AG04450 (cell line): ENCODE data around the gene ZNHIT2. TPM values are rescaled to one million over a fixed set of nuclear protein-coding genes. Genes with fewer than 3 reads are reported as not detected.

Experiments
- CTCF ChIA-PET: fragments of 300-600, 350-600 bp; formaldehyde crosslinking; extraction: SDS; loops from one replicate; lab custom pipeline; 2022; ENCODE audit warnings: antibody characterized with exemption, inconsistent platforms; lab: Charles Lee
- POLR2A ChIA-PET: fragments of 350-600 bp; formaldehyde crosslinking; extraction: SDS; loops from one replicate; lab custom pipeline; 2021; ENCODE audit warnings: antibody characterized with exemption, inconsistent platforms; lab: Yijun Ruan, JAX
- DNase-seq: peaks from one replicate; pipeline ENCODE4 v3.0.0-alpha.2; 2011; ENCODE audit warnings: low read depth, low spot score
- H3K27ac ChIP-seq: one replicate; pipeline ENCODE4 v1.5.1; 2012; ENCODE audit warnings: low read depth, low read length, control low read depth
- H3K27me3 ChIP-seq: one replicate; pipeline ENCODE4 v1.6.0; 2012; ENCODE audit warnings: low read length; ENCODE audit not compliant: control insufficient read depth, insufficient read depth
- H3K4me3 ChIP-seq: 2 replicates; pipeline ENCODE4 v1.5.1; 2011; ENCODE audit warnings: mild to moderate bottlenecking, low read depth, low read length, control low read depth
- H3K9me3 ChIP-seq: 2 replicates; pipeline ENCODE4 v1.5.1; 2012; ENCODE audit warnings: low read length; ENCODE audit not compliant: control insufficient read depth, insufficient read depth
- CTCF ChIP-seq: IDR thresholded peaks from 2 replicates; pipeline ENCODE4 v1.5.1; 2011; ENCODE audit warnings: low read depth, low read length, control low read depth, inconsistent platforms
- polyA minus RNA-seq: library from RNA; depleted of rRNA, polyadenylated mRNA; stranded (reverse); fragments of >200 nt; gene quantifications from 2 replicates; pipeline ENCODE4 v1.2.3, GENCODE V29; 2011; rRNA and poly(A)+ RNA removed
- polyA plus RNA-seq: library from polyadenylated mRNA; depleted of rRNA; stranded (reverse); fragments of >200 nt; gene quantifications from 2 replicates; pipeline ENCODE4 v1.2.3, GENCODE V29; 2011; rRNA removed

Gene ZNHIT2
- polyA plus RNA-seq (3.1 and 3.6 TPM in 2 replicates), polyA minus RNA-seq (1.00 and 1.6 TPM in 2 replicates)

- peak; percentile 89 for TF ChIP-seq CTCF
- no peaks in the 10 kb centered on the region for H3K27me3 ChIP-seq
- H3K27ac ChIP-seq, result peak within 1 kb of the TSS; percentile 73
- CTCF ChIA-PET, result interaction anchor here (0.6 to 1.2 kb wide), 8 partner anchors 13 to 249 kb away, joined by 3 to 8 read pairs (median 3); no protein-coding TSS in a partner anchor
- POLR2A ChIA-PET, result interaction anchor here (0.5 to 2.7 kb wide), 7 partner anchors 17 to 216 kb away, joined by 3 to 14 read pairs (median 3); partner anchors contain the start of genes CAPN1, DPF2 and SYVN1
- peak; percentile 98 for DNase-seq
- peak within 1 kb of the TSS; percentile 92 for H3K4me3 ChIP-seq
- H3K9me3 ChIP-seq, result peaks cover 3% of the 10 kb centered on the region; the same call in 1 of the 2 replicates
These were observed at the start of gene ZNHIT2 for GRCh38 chr11:65117206-65118096. Gene ZNHIT2, minus strand, starts transcription at chr11:65117701. Its CDS starts 48 bp downstream, at chr11:65117653.

GRCh38 chr11:65166893-65167292 is 49.4 kb upstream of the ZNHIT2 start:
- POLR2A ChIA-PET, result no interaction called here
- CTCF ChIA-PET, result no interaction called here
- Histone ChIP-seq H3K9me3 (peaks cover 3% of the 10 kb centered on the region; the same call in 1 of the 2 replicates), H3K27me3 (no peaks in the 10 kb centered on the region), H3K4me3 (no peak overlapping the region), H3K27ac (no peak overlapping the region)
- no peak for DNase-seq
- no peak for TF ChIP-seq CTCF

- Histone ChIP-seq H3K27me3 (no peaks in the 10 kb centered on the region), H3K9me3 (peaks cover 3% of the 10 kb centered on the region; the same call in 1 of the 2 replicates), H3K4me3 (peak overlapping the region; percentile 25; the same call in 1 of the 2 replicates), H3K27ac (no peak overlapping the region)
- no peak for DNase-seq
- ChIA-PET CTCF (interaction anchor here (0.6 to 0.9 kb wide), 2 partner anchors 18 to 40 kb away, joined by 3 read pairs; no protein-coding TSS in a partner anchor), POLR2A (interaction anchor here (0.6 to 1.6 kb wide), 3 partner anchors 22 to 41 kb away, joined by 4 to 6 read pairs (median 4); no protein-coding TSS in a partner anchor)
- TF ChIP-seq CTCF, result no peak
These were observed 48.2 kb upstream of the ZNHIT2 start for GRCh38 chr11:65165410-65166317.

- DNase-seq, result no peak
- Histone ChIP-seq H3K4me3 (no peak overlapping the region), H3K27me3 (no peaks in the 10 kb centered on the region), H3K27ac (no peak overlapping the region), H3K9me3 (no peaks in the 10 kb centered on the region)
- ChIA-PET POLR2A (interaction anchor here (0.7 to 1.6 kb wide), 2 partner anchors 29 to 98 kb away, joined by 5 to 6 read pairs; partner anchors contain the start of gene POLA2), CTCF (interaction anchor here (1.5 kb wide), 1 partner anchor 12 kb away, joined by 5 read pairs; no protein-coding TSS in a partner anchor)
- no peak for TF ChIP-seq CTCF
These were observed 46.2 kb upstream of the ZNHIT2 start for GRCh38 chr11:65163684-65164083.
